H7 (cell line): ENCODE results near the gene ZIM2. TPM values are rescaled to one million over a fixed set of nuclear protein-coding genes. Genes with fewer than 3 reads are reported as not detected.
A peak's percentile ranks its signal among the peaks of the same experiment; 100 is the strongest.
"Not testable (repeated sequence)": the region's sequence is repeated elsewhere in the genome, so short reads cannot be mapped to it uniquely, and the experiment has no call there.

ENCODE experiments used
- DNase-seq: peaks from one replicate; pipeline ENCODE4 v3.0.0; 2012
- H3K27me3 ChIP-seq: 2 replicates; pipeline ENCODE4 v1.6.0; 2011; ENCODE audit warnings: mild to moderate bottlenecking, low read length; ENCODE audit not compliant: control insufficient read depth, insufficient read depth
- H3K36me3 ChIP-seq: replicated peaks from 2 replicates; pipeline ENCODE4 v1.5.1; 2011; ENCODE audit warnings: low read length; ENCODE audit not compliant: control insufficient read depth, insufficient read depth
- H3K4me3 ChIP-seq: 2 replicates; pipeline ENCODE4 v1.5.1; 2011; ENCODE audit warnings: low read depth, mild to moderate bottlenecking, control low read depth, low read length, moderate library complexity; ENCODE audit not compliant: insufficient read depth
- total RNA-seq: library from RNA; depleted of rRNA; stranded (reverse); fragments of >200 nt; shearing (Covaris generic); gene quantifications from 2 replicates; pipeline ENCODE4 v1.2.3, GENCODE V29; 2014; rRNA removed

Gene ZIM2
- total RNA-seq = not detected in 2 replicates

GRCh38 chr19:56840451-56841192 lies at the start of gene ZIM2, which contains the start of gene PEG3:
Gene ZIM2 (minus strand): TSS chr19:56840726. CDS start chr19:56824277, 16,449 bp downstream.
Gene PEG3 (minus strand): TSS chr19:56840726. CDS start chr19:56824655, 16,071 bp downstream.
- no peaks in the 10 kb centered on the region for H3K27me3 ChIP-seq
- peak; percentile 23 for DNase-seq
- H3K4me3 ChIP-seq = no peak within 1 kb of the TSS
- H3K36me3 ChIP-seq = no peaks in the 10 kb centered on the region

DNA sequence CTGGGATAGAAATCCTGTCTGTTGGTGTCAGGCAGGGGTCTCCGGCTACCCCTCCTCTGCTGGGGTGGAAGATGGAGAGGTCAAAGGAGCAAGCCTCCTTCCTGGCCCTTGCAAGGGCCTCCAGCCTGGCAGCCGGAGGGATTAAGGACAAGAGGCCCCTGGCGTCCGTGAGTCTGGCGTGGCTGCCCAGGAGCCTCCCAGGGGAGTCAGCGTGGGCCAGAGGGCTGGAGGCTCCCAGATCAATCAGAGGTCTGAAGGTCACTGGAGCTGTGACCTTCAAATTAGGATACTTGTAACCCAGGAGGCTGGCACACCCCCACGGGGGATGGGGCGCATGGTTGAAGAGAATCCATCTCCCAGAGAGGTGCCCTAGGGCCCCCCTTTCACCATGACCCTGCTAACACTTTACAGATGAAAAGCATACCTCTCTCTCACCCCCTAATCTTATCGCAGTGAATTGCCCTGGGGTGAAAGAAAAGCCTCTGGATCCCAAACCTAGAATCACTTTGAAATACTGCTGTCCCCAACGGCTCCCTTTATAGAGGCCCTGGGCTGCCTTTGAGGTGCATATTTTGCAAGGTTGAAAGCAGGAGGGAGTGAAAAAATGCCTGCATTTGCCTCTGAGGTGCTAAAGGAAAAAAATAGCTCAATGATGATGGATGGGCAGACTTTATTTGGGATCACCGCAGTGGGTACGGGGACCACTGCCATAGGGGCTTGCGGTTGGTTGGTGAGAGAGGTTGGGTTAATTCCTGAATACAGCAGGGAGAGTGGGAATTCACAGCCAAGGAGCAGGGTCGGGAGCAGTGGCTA lies 44.9 kb upstream of the ZIM2 start:
- H3K4me3 ChIP-seq = no peak overlapping the region
- no peaks in the 10 kb centered on the region for H3K36me3 ChIP-seq
- no peak for DNase-seq

GRCh38 chr19:56884441-56884840 lies 43.9 kb upstream of the ZIM2 start:
- no peak overlapping the region for H3K4me3 ChIP-seq
- no peaks in the 10 kb centered on the region for H3K36me3 ChIP-seq
- no peaks in the 10 kb centered on the region for H3K27me3 ChIP-seq
- no peak for DNase-seq

More for the DNA sequence above, 44.9 kb upstream of the ZIM2 start:
- H3K27me3 ChIP-seq = no peaks in the 10 kb centered on the region

DNA sequence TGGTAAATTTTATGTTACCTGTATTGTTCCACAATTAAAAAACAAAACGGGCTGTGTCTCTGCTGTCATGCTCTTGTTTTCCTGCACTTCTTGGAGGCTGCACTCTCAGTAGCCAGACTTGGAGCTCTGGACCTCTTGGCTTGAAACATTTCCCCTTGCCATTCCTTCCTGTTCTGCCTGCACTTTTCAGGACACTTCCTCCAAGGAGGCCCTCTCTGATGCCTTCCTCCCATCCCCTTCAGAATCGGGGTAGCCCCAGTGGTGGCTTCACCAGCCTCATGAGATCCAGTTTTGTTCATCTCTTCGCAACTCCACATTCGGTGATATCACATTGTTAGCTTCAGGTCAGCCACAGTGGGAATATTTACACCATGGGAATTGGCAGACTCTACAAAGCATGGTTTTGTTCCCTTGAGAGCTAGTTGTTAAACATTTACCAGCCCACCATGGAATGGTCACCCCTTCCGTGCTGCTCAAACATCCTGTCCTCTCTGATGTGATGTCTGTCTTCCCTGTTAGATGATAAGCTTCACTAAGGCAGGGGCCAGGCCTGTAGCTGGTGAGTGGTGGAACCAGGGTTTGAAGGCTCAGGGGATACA lies 40.2 kb upstream of the ZIM2 start:
- H3K36me3 ChIP-seq = no peaks in the 10 kb centered on the region
- no peak for DNase-seq
- no peaks in the 10 kb centered on the region for H3K27me3 ChIP-seq
- H3K4me3 ChIP-seq = no peak overlapping the region

DNA sequence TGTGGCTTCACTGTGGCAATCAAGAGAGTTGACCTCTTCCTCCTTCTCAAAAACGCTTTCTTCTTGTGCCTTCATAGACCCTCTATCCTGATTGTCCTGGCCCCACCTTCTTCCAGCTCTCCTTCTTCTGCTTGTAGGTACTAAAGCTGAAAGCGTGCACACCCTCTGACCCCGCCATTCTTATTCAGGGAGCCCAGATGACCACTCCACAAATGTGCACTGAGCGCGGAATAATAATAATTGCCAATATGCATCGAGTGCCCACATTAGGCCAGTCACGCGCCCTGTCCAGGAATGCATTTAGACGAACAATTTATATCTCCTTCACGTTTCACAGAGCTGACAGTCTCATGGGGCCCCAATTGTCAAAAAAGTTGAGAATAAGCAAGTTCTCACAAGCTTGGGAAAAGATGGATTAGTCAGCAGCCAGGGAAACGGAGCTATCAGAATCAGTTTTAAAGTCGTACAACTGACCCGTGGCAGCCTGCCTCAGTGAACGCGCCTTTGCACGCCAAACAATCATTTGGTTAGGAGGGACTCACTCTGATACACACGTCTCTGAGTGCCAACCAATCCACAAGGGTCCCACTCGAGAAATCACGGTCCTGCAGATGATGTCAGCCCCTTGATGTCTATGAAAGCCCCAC lies 36.7 kb upstream of the ZIM2 start:
- no peaks in the 10 kb centered on the region for H3K27me3 ChIP-seq
- no peak for DNase-seq
- no peak overlapping the region for H3K4me3 ChIP-seq
- no peaks in the 10 kb centered on the region for H3K36me3 ChIP-seq

DNA sequence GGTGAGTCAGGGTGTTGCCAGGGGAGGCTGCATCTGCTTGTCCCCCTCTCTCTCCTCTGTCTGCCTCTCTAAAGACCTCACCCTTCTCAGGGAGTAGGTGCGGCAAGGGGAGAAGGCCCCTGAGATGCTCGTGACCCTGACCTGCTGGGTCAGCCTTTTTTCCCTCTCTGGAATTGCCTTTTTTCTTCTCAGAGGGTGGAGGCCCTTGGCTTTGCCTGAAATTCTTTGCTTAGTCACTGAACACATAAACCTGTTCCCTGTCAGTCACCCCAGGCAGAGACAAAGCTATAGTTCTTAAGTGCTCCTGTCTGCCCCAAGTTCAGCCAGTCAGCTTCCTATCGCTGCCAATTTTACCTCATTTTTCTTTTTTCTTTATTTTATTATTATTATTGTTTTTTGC lies 35.2 kb upstream of the ZIM2 start:
- Histone ChIP-seq H3K27me3 (no peaks in the 10 kb centered on the region), H3K4me3 (no peak overlapping the region), H3K36me3 (no peaks in the 10 kb centered on the region)
- no peak for DNase-seq

- DNase-seq = no peak
- Histone ChIP-seq H3K4me3 (no peak overlapping the region), H3K27me3 (no peaks in the 10 kb centered on the region), H3K36me3 (no peaks in the 10 kb centered on the region)
These were observed 34.0 kb upstream of the ZIM2 start for GRCh38 chr19:56874530-56874929.

- no peaks in the 10 kb centered on the region for H3K36me3 ChIP-seq
- no peak for DNase-seq
- no peak overlapping the region for H3K4me3 ChIP-seq
- H3K27me3 ChIP-seq = no peaks in the 10 kb centered on the region
These were observed 33.0 kb upstream of the ZIM2 start for GRCh38 chr19:56873493-56873892.

GRCh38 chr19:56869886-56870285 lies 29.4 kb upstream of the ZIM2 start:
- no peak overlapping the region for H3K4me3 ChIP-seq
- H3K27me3 ChIP-seq = no peaks in the 10 kb centered on the region
- H3K36me3 ChIP-seq = no peaks in the 10 kb centered on the region
- DNase-seq = no peak

DNA sequence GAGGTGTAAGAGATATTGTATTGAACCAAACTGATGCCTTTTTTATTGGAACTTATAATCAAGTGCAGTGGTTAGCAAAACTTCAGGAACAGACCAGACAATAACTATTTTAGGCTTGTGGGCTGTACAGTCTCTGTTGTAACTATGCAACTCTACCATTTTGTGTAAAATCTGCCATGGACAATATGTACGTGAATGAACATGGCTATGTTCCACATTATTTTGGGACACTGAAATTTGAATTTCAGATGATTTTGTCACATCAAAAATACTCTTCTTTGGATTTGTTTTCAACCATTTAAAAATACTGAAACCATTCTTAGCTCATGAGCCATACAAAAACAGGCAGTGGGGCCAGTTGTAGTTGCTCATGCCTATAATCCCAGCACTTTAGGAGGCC lies 27.9 kb upstream of the ZIM2 start:
- H3K4me3 ChIP-seq = no peak overlapping the region
- H3K27me3 ChIP-seq = no peaks in the 10 kb centered on the region
- no peaks in the 10 kb centered on the region for H3K36me3 ChIP-seq
- DNase-seq = no peak

GRCh38 chr19:56866538-56866937 lies 26.0 kb upstream of the ZIM2 start:
- H3K27me3 ChIP-seq = no peaks in the 10 kb centered on the region
- no peaks in the 10 kb centered on the region for H3K36me3 ChIP-seq
- no peak for DNase-seq
- H3K4me3 ChIP-seq = no peak overlapping the region

GRCh38 chr19:56864443-56865125 lies 24.1 kb upstream of the ZIM2 start:
- H3K36me3 ChIP-seq = no peaks in the 10 kb centered on the region
- no peak overlapping the region for H3K4me3 ChIP-seq
- no peak for DNase-seq
- H3K27me3 ChIP-seq = no peaks in the 10 kb centered on the region

GRCh38 chr19:56862741-56863140 lies 22.2 kb upstream of the ZIM2 start:
- no peak for DNase-seq
- Histone ChIP-seq H3K4me3 (no peak overlapping the region), H3K27me3 (no peaks in the 10 kb centered on the region), H3K36me3 (no peaks in the 10 kb centered on the region)

DNA sequence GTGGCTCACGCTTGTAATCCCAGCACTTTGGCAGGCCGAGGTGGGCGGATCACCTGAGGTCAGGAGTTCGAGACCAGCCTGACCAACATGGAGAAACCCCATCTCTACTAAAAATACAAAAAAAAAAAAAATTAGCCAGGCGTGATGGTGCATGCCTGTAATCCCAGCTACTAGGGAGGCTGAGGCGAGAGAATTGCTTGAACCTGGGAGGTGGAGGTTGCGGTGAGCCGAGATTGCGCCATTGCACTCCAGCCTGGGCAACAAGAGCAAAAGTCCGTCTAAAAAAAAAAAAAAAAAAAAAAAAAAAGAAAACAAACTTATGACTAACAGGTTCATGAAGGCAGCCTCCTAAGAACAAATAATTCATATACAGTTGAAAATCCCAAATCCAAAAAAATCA lies 19.9 kb upstream of the ZIM2 start:
- not testable (repeated sequence) for H3K36me3 ChIP-seq, H3K4me3 ChIP-seq, DNase-seq, H3K27me3 ChIP-seq
